Esophagus (tissue), 2 donors: ENCODE results near the gene TCERG1L. TPM values are rescaled to one million over a fixed set of nuclear protein-coding genes. Genes with fewer than 3 reads are reported as not detected.

Experiments used
- H3K27ac ChIP-seq, 2 donors: one replicate each; pipeline ENCODE4 v1.5.1; 2013; ENCODE audit warnings: low read depth in 2 of 2, mild to moderate bottlenecking in 2 of 2, inconsistent platforms in 1 of 2, low read length in 1 of 2, moderate library complexity in 1 of 2
- H3K27me3 ChIP-seq, 2 donors: one replicate each; pipeline ENCODE4 v1.6.1; 2013; ENCODE audit warnings: low read length in 2 of 2, control low read depth in 1 of 2, mild to moderate bottlenecking in 1 of 2; ENCODE audit not compliant: insufficient read depth in 2 of 2, control insufficient read depth in 1 of 2
- H3K36me3 ChIP-seq, 2 donors: one replicate each; pipeline ENCODE4 v1.6.1; 2013; ENCODE audit warnings: low read length in 1 of 2; ENCODE audit not compliant: control insufficient read depth in 2 of 2, insufficient read depth in 2 of 2
- H3K4me1 ChIP-seq, 2 donors: one replicate each; pipeline ENCODE4 v1.6.1; 2013; ENCODE audit warnings: low read length in 1 of 2; ENCODE audit not compliant: control insufficient read depth in 2 of 2, insufficient read depth in 2 of 2
- H3K4me3 ChIP-seq, 2 donors: one replicate each; pipeline ENCODE4 v1.5.1; 2013; ENCODE audit warnings: low read length in 2 of 2, mild to moderate bottlenecking in 2 of 2, low read depth in 1 of 2, moderate library complexity in 1 of 2
- H3K9me3 ChIP-seq, 2 donors: one replicate each; pipeline ENCODE4 v1.6.1; 2013; ENCODE audit warnings: mild to moderate bottlenecking in 2 of 2, low read depth in 1 of 2, low read length in 1 of 2, moderate library complexity in 1 of 2; ENCODE audit not compliant: control insufficient read depth in 2 of 2, insufficient read depth in 1 of 2
- WGBS, 2 donors: extraction: QIAGEN DNeasy Blood & Tissue Kit; methylation state at CpG; one replicate each; pipeline ENCODE4 v1.1.7; 2013; 5-methylcytosine and 5-hydroxymethylcytosine counted together
- polyA plus RNA-seq, 2 donors: library from polyadenylated mRNA; stranded (reverse); fragments of 200-250 nt; gene quantifications; one replicate each; pipeline ENCODE4 v1.2.3, GENCODE V29; 2013
- donor health status: healthy with polysubstance abuse.
- donor health status: Bipolar disorder and iron deficiency.

The TCERG1L gene
- polyA plus RNA-seq, 2 donors, result 0.48 TPM; not detected in 1

DNA sequence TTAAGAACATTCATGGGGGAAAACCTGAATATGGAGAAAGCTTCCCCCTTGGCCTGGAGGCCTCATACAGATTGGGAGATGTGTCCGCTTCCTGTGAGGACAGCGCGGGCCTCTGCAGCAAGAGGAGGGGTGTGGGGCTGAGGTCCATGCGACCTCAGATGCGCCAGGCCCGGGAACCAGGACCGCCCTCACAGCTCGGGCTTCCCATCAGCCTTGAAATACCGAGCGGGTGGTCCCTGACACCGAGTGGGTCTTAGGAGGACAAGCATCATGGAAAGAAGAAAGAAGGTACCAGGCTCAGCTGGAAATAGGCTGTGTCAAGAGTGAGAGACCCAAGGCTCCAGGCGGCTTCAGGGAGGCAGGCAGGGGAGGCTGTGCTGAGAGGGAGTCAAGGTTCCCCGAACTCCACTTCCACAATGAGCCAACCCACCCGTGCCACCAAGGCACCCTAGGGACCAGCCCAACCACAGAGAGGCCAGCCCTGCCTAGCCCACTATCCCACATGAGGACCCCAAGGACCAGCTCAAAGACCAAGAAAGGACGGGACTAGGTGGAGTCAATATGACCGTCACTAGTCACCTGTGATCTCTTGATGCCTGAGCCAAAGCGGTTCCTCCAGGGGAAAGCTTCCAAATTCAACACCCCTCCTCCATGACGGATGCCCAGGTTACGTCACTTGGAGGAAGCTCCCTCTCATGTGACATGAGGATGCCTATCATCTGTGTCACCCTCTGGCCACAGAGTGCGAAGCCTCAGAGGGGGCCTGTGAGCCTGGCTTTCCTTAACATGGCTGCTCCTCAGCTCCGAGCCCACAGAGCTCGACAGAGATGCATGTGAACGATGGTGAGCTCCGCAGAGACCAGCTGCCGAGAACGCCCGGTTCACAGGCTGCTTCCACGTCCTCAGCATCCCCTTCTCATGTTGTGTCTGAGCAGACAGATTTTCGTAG, 103.7 kb downstream of the TCERG1L start:
- no peaks in the 10 kb centered on the region for H3K36me3 ChIP-seq
- H3K9me3 ChIP-seq, result no peaks in the 10 kb centered on the region
- H3K27me3 ChIP-seq, result no peaks in the 10 kb centered on the region
- H3K4me3 ChIP-seq, result no peak overlapping the region
- H3K27ac ChIP-seq, result no peak overlapping the region
- WGBS, 2 donors, result 88 to 90% methylated on average over 29 of the region's 29 CpGs
- no peaks in the 10 kb centered on the region for H3K4me1 ChIP-seq

DNA sequence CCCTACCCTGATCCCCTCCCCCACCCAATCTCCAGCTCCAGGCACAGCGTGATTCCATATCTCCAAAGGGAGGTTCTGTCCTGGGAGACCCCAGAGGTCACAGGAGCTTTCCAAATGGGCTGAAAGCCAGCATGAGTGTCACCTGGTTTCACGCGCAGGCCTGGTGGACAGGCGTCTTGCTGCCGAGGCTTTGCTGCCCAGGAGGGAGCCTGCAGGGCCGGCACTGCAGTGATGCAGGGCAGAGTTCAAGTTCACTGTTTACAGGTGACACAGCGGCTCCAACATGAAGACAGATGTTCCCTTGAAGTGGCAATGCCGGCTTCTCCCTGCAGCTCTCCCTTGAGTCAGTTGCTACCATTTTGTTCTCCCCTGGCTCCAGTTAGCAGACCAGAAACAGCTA, 104.3 kb downstream of the TCERG1L start:
- no peaks in the 10 kb centered on the region for H3K4me1 ChIP-seq
- no peaks in the 10 kb centered on the region for H3K27me3 ChIP-seq
- WGBS, 2 donors, result 59 to 64% methylated on average over 8 of the region's 8 CpGs
- H3K27ac ChIP-seq, result no peak overlapping the region
- no peak overlapping the region for H3K4me3 ChIP-seq
- no peaks in the 10 kb centered on the region for H3K36me3 ChIP-seq
- H3K9me3 ChIP-seq, result no peaks in the 10 kb centered on the region

GRCh38 chr10:131206111-131206995, 105.2 kb downstream of the TCERG1L start:
- Histone ChIP-seq H3K4me3 (no peak overlapping the region), H3K27me3 (no peaks in the 10 kb centered on the region), H3K36me3 (no peaks in the 10 kb centered on the region), H3K4me1 (no peaks in the 10 kb centered on the region), H3K27ac (no peak overlapping the region), H3K9me3 (no peaks in the 10 kb centered on the region)
- 79 to 81% methylated on average over 26 of the region's 26 CpGs for WGBS, 2 donors

DNA sequence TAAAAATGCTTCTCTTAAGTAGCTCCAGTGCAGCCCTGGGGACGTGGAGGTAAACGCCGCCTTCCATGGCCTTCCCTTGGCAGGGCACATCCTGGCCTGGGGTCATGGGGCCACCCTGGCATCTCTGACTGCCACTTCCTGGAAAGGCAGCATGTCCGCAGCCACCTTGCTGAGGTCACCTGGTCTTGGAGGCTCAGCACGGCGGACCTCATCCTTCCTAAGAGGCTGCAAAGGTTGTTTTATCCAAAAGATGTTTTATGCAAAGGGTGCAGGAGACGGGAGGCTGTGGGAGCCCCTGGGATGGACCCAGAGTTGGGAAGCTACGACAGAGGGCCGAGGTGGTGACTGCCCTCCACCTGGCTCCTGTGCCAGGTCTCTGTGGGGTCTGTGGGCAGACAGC, 106.0 kb downstream of the TCERG1L start:
- H3K36me3 ChIP-seq, result no peaks in the 10 kb centered on the region
- no peaks in the 10 kb centered on the region for H3K9me3 ChIP-seq
- no peak overlapping the region for H3K4me3 ChIP-seq
- no peaks in the 10 kb centered on the region for H3K27me3 ChIP-seq
- no peaks in the 10 kb centered on the region for H3K4me1 ChIP-seq
- 80 to 86% methylated on average over 9 of the region's 9 CpGs for whole genome bisulfite sequencing, 2 donors
- H3K27ac ChIP-seq, result no peak overlapping the region

GRCh38 chr10:131204406-131205152, 106.9 kb downstream of the TCERG1L start:
- no peaks in the 10 kb centered on the region for H3K36me3 ChIP-seq
- WGBS, 2 donors, result 84 to 87% methylated on average over 11 of the region's 11 CpGs
- H3K4me1 ChIP-seq, result no peaks in the 10 kb centered on the region
- H3K9me3 ChIP-seq, result no peaks in the 10 kb centered on the region
- no peak overlapping the region for H3K27ac ChIP-seq
- H3K27me3 ChIP-seq, result no peaks in the 10 kb centered on the region
- H3K4me3 ChIP-seq, result no peak overlapping the region

DNA sequence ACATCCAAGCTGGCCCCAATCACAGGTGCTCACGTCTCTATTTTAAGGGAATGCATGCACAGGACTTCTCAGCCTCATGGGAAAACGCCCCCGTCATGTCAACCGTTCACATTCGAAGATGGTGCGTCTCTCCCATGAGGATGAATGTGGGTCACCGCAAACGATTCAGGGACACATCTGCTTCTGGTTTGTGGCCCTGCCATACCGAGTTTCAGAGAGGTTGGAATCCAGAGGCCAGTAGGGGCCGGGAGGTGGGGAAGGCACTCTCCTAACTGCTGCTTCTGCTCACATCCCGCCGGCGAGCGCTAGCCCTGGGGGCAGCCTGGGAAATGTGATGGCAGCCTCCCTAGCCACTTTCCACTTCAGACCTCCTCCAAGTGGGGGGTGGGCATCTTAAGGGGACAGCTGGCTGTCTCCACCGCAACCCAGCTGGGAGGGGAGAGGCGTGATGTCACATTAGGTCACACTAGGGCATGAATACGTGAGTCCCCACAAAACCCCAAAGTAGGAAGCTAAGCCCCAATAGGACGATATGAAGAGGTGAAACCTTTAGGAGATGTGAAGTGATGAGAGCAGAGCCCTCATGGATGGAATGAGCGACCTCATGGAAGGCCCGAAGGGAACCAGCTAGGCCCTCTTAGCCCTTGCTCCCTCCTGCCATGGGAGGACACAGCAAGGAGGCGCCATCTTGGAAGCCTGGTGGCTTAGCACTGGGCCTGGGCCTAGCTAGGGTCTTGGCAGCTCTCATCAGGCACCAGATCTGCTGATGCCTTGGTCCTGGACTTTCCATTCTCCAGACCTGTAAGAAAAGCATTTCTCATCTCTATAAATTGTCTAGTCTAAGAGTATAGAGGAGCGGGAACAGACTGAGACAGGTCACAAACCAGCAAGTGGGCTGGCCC, 107.8 kb downstream of the TCERG1L start:
- Histone ChIP-seq H3K9me3 (no peaks in the 10 kb centered on the region), H3K36me3 (no peaks in the 10 kb centered on the region), H3K4me1 (no peaks in the 10 kb centered on the region), H3K4me3 (no peak overlapping the region), H3K27me3 (no peaks in the 10 kb centered on the region), H3K27ac (no peak overlapping the region)
- 87 to 89% methylated on average over 21 to 22 of the region's 22 CpGs for WGBS, 2 donors

DNA sequence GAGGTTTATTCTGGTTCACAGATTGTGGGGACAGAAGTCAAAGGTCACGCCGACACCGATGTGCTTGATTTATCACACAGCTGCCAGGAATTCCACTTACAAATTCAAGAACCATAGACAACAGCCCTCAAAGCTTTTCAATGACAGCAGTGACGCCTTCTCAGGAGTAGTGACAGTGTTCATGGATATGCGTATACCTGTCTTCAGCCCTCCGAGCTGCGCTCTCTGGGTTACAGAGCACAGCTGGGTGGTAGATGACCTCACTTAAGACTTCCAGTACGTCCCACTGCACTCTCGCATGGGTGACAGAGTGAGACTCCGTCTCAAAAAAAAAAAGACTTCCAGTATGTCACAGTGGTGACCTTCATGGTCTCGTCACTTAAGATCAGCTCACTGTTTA, 108.5 kb downstream of the TCERG1L start:
- no peaks in the 10 kb centered on the region for H3K9me3 ChIP-seq
- WGBS, 2 donors, result 84 to 90% methylated on average over 11 of the region's 11 CpGs
- H3K4me1 ChIP-seq, result no peaks in the 10 kb centered on the region
- H3K27ac ChIP-seq, result no peak overlapping the region
- H3K36me3 ChIP-seq, result no peaks in the 10 kb centered on the region
- H3K4me3 ChIP-seq, result no peak overlapping the region
- H3K27me3 ChIP-seq, result no peaks in the 10 kb centered on the region

DNA sequence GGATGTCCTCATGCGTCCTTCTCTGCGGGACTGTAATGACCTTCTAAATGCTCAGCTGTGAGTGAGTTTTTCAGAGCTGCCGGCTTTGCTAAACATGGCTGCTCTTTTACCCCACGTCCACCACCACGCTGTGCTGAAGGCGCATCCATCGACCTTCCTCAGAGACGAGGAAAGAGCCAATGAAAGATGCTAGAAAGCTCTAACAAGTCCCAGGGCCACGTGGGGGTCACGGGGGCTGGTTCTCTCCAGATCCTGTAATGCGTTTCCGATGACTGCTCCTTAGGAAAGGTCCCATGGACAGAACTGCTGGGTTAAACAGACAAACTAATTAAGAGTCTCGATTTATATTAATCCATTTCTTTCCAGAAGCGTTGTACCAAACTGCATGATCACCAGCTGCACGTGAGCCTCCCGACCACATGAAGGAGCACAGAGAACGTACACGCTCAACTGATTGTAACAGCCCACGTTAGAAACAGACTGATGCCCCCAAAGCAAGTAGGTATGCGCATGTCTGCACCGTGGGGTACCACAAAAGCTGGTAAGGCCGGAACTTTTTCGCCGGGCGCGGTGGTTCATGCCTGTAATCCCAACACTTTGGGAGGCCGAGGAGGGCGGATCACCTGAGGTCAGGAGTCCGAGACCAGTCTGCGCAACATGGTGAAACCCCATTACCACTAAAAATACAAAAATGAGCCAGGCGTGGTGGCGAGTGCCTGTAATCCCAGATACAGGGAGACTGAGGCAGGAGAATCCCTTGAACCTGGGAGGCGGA, 109.6 kb downstream of the TCERG1L start:
- Histone ChIP-seq H3K9me3 (no peaks in the 10 kb centered on the region), H3K27ac (no peak overlapping the region), H3K4me1 (no peaks in the 10 kb centered on the region), H3K36me3 (no peaks in the 10 kb centered on the region), H3K27me3 (no peaks in the 10 kb centered on the region), H3K4me3 (no peak overlapping the region)
- 93% methylated on average over 33 of the region's 33 CpGs for WGBS, 2 donors
